GM18867 (cell line): Measurements from ENCODE around the gene PGLYRP3.
"Not testable (repeated sequence)": the region's sequence is repeated elsewhere in the genome, so short reads cannot be mapped to it uniquely, and the experiment has no call there.

ENCODE experiments used
- ATAC-seq: cut with Tn5 transposase; IDR thresholded peaks from one replicate; pipeline ENCODE4 v1.9.1; 2021; ENCODE audit warnings: mild to moderate bottlenecking, moderate library complexity; ENCODE audit not compliant: unreplicated experiment

Gene PGLYRP3

GRCh38 chr1:153349363-153350320, 36.9 kb upstream of the PGLYRP3 start:
- no peak for ATAC-seq

- no peak for ATAC-seq
Observed at GRCh38 chr1:153348511-153349362, 36.0 kb upstream of the PGLYRP3 start, which contains the start of gene PGLYRP4. Gene PGLYRP4, minus strand, starts transcription at chr1:153348841. Its CDS starts 909 bp downstream, at chr1:153347932.

DNA sequence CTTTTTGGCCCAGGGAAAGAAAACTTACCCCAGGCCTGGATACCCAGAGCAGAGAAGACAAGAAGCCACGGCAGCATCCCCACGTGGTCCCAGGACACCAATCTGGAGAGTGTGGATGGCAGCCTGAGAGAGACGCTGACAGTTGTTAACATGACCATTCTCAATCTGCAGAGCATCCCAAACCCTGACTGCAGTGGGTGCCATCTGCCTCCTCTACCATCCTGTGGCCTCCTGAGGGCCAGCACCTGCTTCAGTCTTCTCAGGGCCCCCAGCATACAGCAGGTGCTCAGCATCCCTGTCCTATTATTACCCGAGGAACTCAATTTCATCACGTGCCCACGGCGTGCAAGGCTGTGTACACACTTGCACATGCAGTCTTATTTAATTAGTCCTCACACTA, 35.1 kb upstream of the PGLYRP3 start:
- ATAC-seq = no peak

DNA sequence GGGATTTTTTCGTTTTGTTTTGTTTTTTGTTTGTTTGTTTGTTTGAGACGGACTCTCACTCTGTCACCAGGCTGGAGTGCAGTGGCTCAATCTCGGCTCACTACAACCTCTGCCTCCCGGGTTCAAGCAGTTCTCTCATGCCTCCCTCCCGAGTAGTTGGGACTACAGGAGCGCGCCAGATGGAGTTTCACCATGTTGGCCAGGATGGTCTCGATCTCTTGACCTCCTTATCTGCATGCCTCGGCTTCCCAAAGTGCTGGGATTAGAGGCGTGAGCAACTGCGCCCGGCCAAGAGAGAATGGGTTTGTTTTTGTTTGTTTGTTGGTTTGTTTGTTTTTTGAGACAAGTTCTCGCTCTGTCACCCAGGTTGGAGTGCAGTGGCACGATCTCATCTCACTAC, 34.3 kb upstream of the PGLYRP3 start:
- ATAC-seq = not testable (repeated sequence)

DNA sequence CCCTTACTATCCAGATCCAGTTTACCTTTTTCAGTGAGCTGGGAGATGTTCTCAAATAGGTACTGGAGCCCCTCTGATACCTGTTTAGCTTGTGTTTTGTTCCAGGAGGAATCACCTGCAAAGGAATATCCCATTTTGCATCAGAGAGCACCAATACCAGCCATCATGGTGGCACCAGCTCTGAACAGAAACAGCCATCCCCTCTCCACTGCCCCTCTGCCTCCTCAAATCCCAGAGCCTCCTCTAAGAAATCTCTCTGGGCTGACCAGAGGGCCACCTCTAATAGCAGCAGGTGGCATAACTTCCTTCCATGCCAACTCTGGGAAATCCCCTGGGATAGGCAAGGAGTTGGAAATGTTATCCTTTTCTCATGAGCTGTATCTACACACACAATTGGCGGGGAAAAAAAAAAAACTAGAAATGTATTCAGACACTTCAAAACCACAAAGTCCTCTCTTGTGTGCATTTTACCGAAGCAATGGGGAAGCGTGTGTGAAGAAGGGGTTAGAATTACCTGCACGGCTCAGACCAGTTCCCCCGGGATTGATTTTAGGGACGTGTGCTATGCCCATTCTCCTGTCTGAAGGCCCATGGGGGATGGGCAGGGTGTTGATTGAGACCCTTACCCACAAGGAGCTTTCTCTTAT, 33.4 kb upstream of the PGLYRP3 start:
- no peak for ATAC-seq

DNA sequence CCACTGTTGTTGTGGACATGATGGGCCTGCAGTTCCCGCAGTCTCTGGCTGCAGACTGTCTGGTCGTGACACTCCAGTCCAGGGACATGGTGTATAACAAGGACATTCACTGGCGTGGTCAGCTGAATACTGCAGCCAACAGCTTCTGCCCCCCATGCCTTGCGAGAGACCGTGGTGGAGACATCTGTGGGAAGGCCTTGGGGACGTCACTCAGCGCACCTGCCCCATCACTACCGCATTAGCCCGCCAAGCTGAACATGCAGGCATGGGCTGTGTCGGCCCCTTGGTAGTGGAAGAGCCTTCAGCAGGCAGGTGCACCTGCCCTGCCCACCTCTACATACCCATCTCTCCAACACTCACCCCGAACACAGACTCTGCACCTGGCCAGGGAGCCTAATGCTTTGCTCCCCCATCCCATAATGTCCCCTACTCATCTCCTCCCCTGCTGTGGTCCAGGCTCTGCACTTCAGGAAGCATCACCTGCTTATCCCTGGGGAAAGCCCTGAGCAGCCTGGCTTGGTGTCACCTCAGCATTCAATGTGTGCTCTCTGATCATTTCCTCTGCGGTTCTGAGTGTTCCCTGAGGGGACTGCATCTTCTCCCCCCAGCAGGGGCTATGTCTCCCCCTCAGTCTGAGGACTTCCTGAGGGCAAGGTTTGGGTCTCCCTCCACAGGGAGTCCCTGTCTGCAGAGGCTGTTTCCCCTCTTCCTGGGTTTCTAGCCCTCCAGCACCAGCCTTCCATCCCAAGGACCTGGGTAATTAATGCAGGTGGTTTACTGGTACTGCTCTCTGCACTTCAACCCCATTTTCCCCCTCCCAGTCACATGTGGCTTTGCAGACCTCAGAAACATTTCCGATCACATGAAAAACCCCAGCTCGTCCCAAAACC, 32.7 kb upstream of the PGLYRP3 start:
- no peak for ATAC-seq

- ATAC-seq = no peak
Observed at GRCh38 chr1:153344718-153345025, 31.9 kb upstream of the PGLYRP3 start.

DNA sequence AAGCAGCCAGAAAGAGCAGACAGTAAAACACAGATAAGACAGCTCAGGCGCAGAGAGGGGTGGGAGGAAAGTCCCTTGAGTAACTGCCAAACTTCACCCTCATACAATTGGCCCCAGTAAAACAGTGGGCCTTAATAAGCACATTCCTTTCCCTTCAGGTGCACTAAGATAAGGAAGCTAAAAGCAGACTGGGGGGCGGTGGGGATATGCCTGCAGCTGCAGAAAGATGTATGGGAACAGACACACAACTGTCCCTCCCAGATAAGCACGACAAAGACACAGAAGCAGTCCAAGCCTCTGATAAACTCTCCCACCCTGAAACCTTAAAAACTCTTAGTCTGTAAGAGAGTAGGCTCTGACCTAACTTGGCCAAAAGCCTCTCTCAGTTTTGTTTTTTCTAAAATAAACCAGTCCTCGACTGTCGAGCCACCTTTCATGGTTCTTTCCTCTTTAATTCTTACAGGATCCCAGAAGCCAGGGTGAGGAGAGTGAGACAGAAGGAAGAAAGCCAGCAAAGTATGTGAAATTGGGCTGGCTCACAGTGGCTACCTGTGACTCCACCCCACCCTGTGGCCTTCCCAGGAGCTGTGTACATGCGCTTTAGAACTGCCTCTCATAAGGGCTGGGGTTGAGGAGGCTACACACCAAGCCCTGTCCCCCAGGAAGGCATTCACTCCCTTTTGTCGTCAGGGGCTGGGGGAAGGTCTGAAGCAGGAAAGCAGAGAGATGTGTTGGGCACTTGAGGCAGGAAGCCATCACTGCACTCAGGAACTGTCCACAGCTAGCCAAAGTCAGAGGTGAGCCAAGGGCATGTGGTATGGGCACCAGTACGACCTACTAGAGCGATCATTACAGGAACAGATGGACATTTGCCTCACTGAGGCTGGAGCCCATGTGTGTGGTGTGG, 31.3 kb upstream of the PGLYRP3 start:
- no peak for ATAC-seq

- no peak for ATAC-seq
Observed at GRCh38 chr1:153343040-153343681, 30.4 kb upstream of the PGLYRP3 start.

DNA sequence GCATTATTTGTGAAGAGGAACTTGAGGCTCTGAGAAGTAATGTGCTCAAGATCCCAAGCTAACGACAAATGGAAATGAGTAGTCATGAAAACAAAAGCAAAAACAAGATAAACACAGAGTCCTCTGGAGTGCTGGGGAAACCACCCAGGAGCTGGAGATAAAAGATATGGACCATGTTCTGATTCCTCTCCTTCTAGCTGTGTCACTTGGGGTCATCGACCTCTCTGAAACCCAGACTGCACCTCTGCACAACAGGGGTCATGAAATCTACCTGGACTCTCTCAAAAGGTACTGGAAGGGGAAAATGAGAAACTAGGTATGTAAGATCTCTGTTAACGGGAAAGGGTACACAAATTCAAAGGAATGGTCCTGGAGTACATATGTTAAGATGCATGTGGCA, 29.4 kb upstream of the PGLYRP3 start:
- ATAC-seq = no peak

DNA sequence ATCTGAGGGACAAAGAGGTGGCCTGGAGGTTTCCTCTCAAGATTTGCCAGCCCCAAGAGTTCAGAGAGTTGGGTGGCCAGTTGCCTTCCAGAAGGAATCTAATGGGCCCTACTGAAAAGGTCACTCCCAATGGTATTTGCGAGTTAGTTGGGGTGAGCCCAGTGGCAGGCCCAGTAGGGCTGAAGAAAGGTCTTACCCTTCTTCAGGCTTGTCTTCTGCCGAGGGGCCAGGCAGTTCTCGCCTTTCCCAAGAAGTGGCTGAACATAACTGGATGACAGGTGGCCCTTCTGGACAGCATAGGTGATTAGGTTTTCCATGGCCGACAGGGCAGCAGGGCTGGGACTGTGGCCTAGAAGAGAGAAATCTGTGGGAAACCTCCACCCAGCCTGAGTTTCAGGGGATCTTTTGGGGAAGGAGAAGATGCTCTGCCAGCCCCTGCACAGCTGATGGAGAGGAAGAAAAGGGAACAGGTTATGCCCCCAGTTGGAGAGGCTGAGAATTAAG, 28.7 kb upstream of the PGLYRP3 start:
- no peak for ATAC-seq

DNA sequence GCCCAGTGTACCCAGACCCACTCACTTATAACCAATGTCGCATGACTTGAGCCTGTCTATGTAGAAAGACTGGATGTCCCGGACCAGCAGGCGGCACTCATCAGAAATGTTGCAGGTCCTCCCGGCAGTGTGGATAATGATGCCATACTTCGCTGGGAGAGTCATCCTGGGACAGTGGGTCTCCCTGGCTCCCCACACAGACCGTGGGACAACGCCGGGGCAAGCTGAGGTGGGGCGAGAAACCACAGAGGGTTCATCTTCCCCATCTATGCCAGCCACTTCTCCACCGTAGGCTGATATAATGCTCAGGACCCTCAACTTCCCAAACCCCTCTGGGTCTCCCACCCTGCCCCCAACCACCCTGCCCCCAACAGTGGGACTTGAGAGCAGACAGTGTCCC, 27.6 kb upstream of the PGLYRP3 start:
- ATAC-seq = no peak

- ATAC-seq = no peak
Observed at GRCh38 chr1:153339802-153340201, 27.1 kb upstream of the PGLYRP3 start.

- no peak for ATAC-seq
Observed at GRCh38 chr1:153337980-153338853, 25.5 kb upstream of the PGLYRP3 start.

DNA sequence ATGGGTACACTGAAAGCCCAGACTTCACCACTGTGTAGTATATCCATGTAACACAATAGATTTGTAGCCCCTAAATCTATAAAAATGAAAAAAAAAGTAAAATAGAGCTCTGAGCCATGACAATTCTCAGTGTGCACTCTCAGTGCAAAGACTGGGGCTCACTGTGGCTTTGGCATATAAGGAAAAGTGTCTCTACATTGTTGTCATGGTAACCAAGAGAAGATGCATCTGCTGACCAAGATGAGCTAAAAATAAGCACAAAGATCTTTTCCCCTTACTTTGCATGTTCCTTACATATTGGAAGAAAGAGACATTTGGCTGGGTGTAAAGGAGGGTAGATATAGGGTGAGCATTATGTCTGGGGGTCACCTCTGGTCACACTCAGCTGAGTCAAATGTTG, 23.9 kb upstream of the PGLYRP3 start:
- ATAC-seq = no peak

- no peak for ATAC-seq
Observed at GRCh38 chr1:153333902-153334301, 21.1 kb upstream of the PGLYRP3 start.

- no peak for ATAC-seq
Observed at GRCh38 chr1:153324912-153325311, 12.2 kb upstream of the PGLYRP3 start.

GRCh38 chr1:153322568-153322967, 9.8 kb upstream of the PGLYRP3 start:
- ATAC-seq = no peak
